T-helper 22 cell (primary cell): ENCODE measurements around the gene RASA2.
"Not testable (repeated sequence)": the region's sequence is repeated elsewhere in the genome, so short reads cannot be mapped to it uniquely, and the experiment has no call there.

ENCODE experiments used
- DNase-seq: peaks from one replicate; pipeline ENCODE4 v3.0.0-alpha.2; 2020; ENCODE audit warnings: low read depth

RASA2 gene

DNA sequence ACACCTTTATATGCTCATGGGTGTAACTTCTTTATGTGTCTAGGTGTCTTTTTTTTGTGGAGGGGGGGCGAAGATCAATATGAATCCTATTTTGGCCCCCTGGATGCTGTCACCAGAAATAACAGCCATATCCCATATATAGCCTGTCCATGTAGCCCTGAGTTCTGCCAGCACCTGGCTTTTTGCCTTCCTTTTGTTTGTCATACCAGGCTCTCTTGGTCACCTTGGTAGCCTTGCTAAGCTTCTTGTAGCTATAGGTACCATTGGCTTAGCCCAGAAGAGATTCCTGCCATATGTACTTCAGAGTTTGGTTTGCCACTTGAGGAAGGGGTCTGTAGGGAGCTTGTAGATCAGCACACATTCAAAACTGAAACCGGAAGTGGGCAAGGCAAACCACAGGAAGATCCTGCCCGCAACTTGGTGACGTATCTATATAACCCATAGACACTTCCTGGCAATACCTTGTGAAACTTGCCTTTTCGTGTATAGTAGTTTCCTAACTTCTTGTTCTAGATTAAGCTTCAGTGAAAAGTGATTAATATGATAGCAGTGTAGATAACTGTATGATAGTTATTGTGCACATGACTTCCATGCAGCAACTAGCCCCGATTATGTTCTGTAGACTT lies 11.9 kb downstream of the RASA2 start:
- peak; percentile 81 for DNase-seq

- DNase-seq = no peak
Measured at GRCh38 chr3:141499284-141499683, 12.5 kb downstream of the RASA2 start.

GRCh38 chr3:141499965-141500364 lies 13.1 kb downstream of the RASA2 start:
- no peak for DNase-seq

DNA sequence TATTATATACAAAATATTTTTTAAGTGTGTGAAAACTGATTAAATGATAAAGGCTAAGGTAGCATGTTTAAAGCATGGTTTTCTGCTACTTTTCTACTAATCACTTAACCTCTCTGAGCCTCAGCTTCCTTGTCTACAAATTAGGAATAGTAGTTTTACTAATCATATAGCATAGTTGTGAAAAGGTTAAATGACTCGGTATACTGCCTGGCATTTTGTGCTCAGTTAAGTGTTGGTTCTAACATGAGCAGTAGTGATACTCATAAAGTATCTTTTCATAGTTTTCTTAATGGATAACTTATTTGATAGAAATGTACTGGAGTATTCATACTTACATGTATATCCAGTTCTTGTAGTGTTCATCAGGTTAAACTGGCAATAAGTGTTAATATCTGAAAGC lies 13.6 kb downstream of the RASA2 start:
- no peak for DNase-seq

DNA sequence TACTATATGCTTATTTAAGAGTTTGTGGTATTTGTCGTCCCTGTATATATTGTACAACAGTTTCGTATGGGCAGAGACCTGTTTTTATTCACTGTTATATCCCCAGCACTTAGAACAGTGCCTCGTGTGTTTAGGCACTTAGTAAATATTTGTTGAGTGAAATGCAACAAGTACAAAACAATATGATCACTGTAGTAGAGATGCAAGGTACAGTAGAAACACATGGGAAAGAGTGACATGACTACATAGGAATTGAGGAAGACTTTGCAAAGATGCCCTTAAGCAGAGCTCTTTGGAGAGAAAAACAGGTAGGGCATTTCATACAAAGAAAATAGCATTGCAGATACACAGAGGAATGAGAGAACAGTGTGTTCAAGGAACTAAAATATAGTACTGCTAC lies 18.3 kb downstream of the RASA2 start:
- no peak for DNase-seq

DNA sequence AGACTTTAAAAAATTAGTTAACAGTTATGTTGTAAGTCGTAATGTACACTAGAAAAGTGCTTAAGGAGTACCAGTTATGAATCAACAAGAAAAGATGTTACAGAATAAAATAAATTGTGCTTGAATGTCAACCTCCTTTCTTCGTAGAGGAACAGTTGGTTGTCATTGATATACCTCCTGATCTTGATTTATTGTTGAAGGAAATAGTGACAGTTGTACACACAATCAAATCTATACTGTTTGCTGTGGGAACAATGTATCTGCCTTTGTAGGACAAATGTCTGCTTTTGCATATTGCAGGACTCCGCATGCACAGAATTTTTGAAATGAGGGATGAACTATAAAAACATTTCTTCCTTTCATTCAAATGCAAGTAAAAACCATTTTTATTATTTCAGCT lies 19.2 kb downstream of the RASA2 start:
- DNase-seq = no peak

DNA sequence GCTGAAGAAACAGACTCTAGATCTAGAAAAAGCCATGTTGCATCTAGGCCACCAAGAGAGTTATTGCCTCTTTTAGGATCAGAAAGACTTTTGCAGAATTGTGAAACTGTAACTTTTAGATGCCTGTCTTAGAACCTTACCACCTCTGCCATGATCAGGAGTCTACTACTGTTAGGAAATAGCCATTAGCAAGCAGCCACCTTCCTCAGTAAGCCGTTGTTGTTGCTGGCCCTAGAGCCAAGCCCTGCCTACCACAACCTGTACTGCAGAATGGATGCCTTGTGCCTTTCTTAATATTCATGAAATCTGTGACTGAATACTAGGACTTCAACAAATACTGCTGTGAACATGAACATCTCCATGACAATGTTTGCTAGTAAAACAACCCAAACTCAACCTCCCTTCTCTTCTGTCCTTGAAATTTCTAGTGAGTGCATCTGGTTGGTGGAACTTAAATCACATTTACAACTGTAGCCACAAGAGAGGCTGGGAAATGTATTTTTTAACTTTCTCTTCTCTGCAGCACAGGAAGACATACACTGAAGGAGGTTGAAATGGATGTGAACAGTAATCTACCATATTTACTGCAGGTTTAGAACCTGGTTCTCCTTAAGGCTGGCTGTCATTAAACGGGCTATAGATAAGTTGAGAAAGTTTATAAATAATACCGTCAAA lies 20.7 kb downstream of the RASA2 start:
- no peak for DNase-seq

DNA sequence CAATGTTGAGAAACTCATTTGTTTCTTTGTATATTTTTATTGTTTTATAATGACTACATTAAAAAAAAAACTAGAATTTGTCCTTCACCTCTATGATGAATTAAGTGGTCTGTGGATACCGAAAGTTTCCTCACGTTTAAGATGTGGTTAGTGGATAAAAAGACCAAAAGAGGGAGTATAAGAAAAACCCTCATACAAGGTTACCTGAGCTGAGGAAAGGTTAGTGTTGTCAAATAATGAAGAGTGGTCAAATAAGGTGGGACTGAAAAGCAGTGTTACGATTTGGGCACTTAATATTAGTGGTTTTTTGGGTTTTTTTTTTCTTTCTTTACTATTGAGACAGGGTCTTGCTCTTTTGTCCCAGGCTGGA lies 21.2 kb downstream of the RASA2 start:
- DNase-seq = no peak

GRCh38 chr3:141511361-141511760 lies 24.5 kb downstream of the RASA2 start:
- DNase-seq = no peak

DNA sequence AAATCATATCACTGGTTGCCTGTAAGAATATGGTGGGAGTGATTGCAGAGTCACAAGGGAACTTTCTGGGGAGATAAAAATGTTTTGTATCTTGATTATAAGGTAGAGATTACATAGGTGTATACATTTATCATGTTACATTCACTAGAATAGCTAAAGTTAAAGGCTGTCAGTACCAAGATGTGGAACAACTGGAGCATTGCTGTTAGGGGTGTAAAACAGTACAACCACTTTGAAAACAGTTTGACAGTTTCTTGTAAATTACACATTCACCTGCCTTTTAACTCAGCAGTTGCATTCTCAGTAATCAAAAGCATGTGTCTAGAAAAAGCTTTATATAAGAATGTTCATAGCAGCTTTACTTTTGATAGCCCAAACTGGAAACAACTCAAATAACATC lies 27.6 kb downstream of the RASA2 start:
- DNase-seq = no peak

GRCh38 chr3:141519587-141519986 lies 32.8 kb downstream of the RASA2 start:
- no peak for DNase-seq

GRCh38 chr3:141521781-141522180 lies 35.0 kb downstream of the RASA2 start:
- no peak for DNase-seq

- no peak for DNase-seq
Measured at GRCh38 chr3:141523615-141524375, 37.0 kb downstream of the RASA2 start.

DNA sequence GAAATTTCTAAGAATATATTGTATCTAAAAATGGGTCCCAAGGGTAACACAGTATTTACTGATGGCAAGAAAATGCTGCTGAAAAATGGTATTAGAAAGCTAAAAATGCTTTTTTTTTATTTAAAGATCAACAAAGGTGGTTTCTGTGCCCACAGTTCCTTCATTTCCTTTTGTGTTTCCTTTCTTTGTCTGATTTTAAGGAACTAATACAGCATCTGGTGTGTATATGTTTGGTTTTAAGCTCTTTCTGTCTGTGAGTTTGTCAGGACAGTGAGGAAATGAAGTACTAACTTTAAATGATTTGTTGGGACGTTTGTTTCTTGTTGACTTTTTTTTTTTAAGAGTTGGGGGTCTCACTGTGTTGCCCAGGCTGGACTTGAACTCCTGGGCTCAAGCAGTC lies 38.2 kb downstream of the RASA2 start:
- DNase-seq = no peak

GRCh38 chr3:141525814-141526213 lies 39.0 kb downstream of the RASA2 start:
- no peak for DNase-seq

GRCh38 chr3:141526709-141527108 lies 39.9 kb downstream of the RASA2 start:
- DNase-seq = no peak

DNA sequence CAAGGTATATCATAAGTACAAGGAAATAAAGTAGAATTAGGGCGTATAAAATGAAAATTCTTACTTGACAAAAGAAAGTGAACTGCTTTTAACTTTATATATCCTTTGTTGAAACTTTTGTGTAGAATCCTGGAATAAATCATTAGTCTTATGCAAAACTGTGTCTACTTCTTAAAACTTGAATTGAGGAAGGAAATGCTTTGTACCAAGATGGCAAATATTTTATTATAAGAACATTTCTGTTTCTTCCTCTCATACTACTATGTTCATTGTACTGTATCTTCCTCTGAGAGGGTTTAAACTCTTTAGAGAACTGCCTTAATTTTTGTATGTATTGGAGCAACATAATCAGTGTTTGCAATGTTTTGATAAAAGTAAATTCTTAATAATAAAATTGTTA lies 42.0 kb downstream of the RASA2 start:
- DNase-seq = no peak

GRCh38 chr3:141529256-141529655 lies 42.4 kb downstream of the RASA2 start:
- no peak for DNase-seq

- DNase-seq = no peak
Measured at GRCh38 chr3:141529717-141530414, 43.0 kb downstream of the RASA2 start.

DNA sequence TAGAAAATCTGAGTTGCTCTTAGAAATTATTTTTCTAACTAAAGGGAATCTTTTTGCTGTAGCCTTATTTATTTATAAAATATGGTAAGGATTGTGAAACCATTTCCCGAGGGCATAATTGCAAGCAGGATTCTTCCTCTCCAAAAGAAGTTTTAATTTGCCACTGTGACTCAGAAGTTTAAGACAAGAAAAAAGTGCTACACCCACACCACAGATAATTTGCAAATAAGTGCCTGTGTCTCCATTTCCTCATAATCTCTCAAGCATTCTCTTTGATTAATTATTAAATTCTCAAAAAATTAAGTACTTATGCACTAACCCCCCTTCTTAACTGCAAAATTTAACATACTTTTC lies 43.6 kb downstream of the RASA2 start:
- no peak for DNase-seq

GRCh38 chr3:141532609-141533008 lies 45.8 kb downstream of the RASA2 start:
- DNase-seq = no peak

DNA sequence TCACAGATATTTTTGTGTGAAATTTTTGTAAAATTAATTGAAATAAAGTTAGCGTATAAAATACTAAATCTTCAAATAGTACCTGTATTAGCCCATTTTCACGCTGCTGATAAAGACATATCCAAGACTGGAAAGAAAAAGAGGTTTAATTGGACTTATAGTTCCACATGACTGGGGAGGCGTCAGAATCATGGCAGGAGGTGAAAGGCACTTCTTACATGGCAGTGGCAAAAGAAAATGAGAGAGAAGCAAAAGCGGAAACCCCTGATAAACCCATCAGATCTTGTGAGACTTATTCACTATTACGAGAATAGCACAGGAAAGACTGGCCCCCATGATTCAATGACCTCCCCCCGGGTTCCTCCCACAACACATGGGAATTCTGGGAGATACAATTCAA lies 49.2 kb downstream of the RASA2 start:
- DNase-seq = not testable (repeated sequence)

DNA sequence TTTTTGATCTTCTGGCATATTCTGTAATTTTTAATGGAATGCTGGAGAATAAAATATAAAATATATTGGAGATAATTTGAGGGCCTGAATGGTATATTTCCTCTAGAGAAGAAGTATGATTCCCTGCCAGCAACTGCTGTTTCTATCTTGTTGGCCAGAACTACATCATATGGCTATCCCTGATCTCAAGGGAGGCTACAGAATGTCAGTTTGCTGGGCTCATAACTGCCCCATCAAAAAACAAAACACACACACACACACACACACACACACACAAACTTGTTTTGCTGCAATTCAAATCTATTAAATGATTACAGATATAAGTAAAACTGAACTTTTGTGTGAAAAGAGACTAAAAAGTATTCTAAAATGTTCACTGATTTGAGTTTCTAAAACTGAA lies 51.0 kb downstream of the RASA2 start:
- no peak for DNase-seq
